Activated naive CD8-positive, alpha-beta T cell treated with anti-CD3 and anti-CD28 coated beads, Interleukin-2, amount 10 ng/mL, durations not matched to agents 7 days and 5 days (primary cell): ENCODE data around the gene EMILIN2. TPM values are rescaled to one million over a fixed set of nuclear protein-coding genes. Genes with fewer than 3 reads are reported as not detected.
A peak's percentile ranks its signal among the peaks of the same experiment; 100 is the strongest.

Experiments used
- ATAC-seq: fragments of 150-1000 bp; cut with Tn5 transposase; one replicate; pipeline ENCODE4 v1.10.0; 2021; ENCODE audit warnings: low read depth, moderate library complexity
- POLR2A ChIA-PET: fragments of 350-600 bp; sonication (Branson Sonifier 250); formaldehyde crosslinking; loops from one replicate; lab custom pipeline; 2021; ENCODE audit warnings: antibody characterized with exemption; lab: Charles Lee
- DNase-seq: peaks from one replicate; pipeline ENCODE4 v3.0.0; 2021
- H3K27ac Mint-ChIP-seq: one replicate; pipeline ENCODE4 v1.8.0; 2022; ENCODE audit warnings: mild to moderate bottlenecking, mixed read lengths
- H3K27me3 Mint-ChIP-seq: one replicate; pipeline ENCODE4 v1.8.0; 2022; ENCODE audit warnings: mild to moderate bottlenecking, moderate library complexity, mixed read lengths
- H3K36me3 Mint-ChIP-seq: one replicate; pipeline ENCODE4 v1.8.0; 2021; ENCODE audit warnings: mild to moderate bottlenecking, mixed read lengths
- H3K4me1 Mint-ChIP-seq: one replicate; pipeline ENCODE4 v1.8.0; 2021; ENCODE audit warnings: mixed read lengths
- H3K4me3 Mint-ChIP-seq: one replicate; pipeline ENCODE4 v1.8.0; 2022; ENCODE audit warnings: mild to moderate bottlenecking, moderate library complexity, mixed read lengths
- H3K9me3 Mint-ChIP-seq: one replicate; pipeline ENCODE4 v1.8.0; 2021; ENCODE audit warnings: mixed read lengths
- total RNA-seq, 2 experiments: library from RNA; stranded (reverse); gene quantifications; one replicate each; pipeline ENCODE4 v1.2.3, GENCODE V29; 2021

The EMILIN2 gene
- total RNA-seq, 2 experiments from 2014 or later: 23.3 to 27.7 TPM

DNA sequence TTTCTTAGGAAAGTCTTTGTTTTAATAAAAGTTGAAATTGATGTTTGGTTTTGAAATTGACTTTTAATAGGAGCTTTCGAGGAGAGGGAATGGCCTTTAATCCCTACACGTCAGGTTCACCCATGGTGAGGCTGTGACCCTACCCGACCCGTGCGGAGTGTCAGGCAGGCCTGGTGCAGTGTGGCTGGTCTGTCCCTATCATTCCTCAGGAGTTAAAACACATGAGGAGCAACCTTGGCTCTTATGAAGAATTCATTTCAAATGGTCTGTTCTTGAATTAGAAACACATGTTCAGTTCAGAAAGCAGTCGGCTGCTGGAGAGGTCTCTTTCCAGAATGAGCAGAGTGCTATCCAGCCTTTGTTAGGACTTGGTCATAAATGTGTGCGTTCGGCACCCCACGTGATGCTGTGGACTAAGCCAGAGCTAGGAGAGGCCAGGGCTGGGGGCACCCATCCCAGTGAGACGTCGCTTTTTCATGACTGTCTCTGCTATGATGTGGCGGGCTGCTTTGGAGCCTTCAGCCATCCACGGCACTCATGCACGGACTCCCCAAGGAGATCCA is 54.7 kb downstream of the EMILIN2 start:
- no peak overlapping the region for H3K4me3 Mint-ChIP-seq
- no peak overlapping the region for H3K27ac Mint-ChIP-seq
- no peaks in the 10 kb centered on the region for H3K27me3 Mint-ChIP-seq
- ATAC-seq: no peak
- no peaks in the 10 kb centered on the region for H3K9me3 Mint-ChIP-seq
- peaks cover 12% of the 10 kb centered on the region for H3K4me1 Mint-ChIP-seq
- DNase-seq: no peak
- POLR2A ChIA-PET: no interaction called here
- H3K36me3 Mint-ChIP-seq: no peaks in the 10 kb centered on the region

DNA sequence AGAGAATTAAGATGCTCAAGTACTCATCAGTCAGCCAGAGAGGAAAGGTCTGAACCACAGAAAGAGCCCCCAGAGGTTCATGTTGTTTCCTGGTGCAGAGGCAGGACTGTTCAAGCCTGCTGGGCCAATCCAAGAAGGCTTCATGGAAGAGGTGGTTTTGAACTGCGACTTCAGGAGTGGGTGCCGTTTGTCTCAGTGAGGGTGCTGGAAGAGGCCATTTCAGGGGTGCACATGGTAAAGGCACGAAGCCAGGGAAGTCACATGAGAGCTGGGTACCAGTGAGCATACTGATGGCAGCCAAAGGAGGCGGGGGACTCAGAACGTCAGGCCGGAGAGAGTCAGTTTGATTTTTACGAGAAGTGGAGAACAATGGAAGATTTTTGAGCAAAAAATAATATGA is 55.5 kb downstream of the EMILIN2 start:
- Mint-ChIP-seq H3K9me3 (no peaks in the 10 kb centered on the region), H3K27ac (no peak overlapping the region), H3K4me1 (peaks cover 15% of the 10 kb centered on the region), H3K4me3 (no peak overlapping the region), H3K36me3 (no peaks in the 10 kb centered on the region), H3K27me3 (no peaks in the 10 kb centered on the region)
- ATAC-seq (no peak), DNase-seq (no peak)
- POLR2A ChIA-PET: no interaction called here

DNA sequence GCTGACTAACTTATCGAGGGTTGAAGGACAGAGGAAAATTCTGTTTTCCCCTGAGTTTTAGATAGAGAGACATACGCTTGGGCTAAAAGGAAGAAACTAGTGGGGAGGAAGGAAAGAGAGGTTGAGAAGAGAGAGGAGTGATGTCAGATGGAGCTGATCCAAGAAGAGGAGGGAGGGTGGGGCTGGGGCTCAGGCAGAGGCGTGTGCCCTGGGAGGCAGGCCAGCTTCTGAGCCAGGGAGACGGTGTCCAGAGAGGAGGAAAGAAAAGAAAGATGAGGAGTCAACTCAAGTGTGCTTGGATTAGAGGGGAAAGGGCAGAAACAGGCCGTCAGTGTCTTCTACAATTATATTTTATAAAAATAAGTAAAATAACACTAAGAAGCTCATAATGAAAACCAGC is 56.2 kb downstream of the EMILIN2 start:
- Mint-ChIP-seq H3K36me3 (peaks cover under 1% of the 10 kb centered on the region), H3K4me1 (peaks cover 18% of the 10 kb centered on the region), H3K27me3 (no peaks in the 10 kb centered on the region), H3K9me3 (no peaks in the 10 kb centered on the region), H3K4me3 (no peak overlapping the region), H3K27ac (no peak overlapping the region)
- POLR2A ChIA-PET: interaction anchor here (1.1 kb wide), 1 partner anchor 16 kb away, joined by 3 read pairs; no protein-coding TSS in a partner anchor
- DNase-seq: no peak
- no peak for ATAC-seq

DNA sequence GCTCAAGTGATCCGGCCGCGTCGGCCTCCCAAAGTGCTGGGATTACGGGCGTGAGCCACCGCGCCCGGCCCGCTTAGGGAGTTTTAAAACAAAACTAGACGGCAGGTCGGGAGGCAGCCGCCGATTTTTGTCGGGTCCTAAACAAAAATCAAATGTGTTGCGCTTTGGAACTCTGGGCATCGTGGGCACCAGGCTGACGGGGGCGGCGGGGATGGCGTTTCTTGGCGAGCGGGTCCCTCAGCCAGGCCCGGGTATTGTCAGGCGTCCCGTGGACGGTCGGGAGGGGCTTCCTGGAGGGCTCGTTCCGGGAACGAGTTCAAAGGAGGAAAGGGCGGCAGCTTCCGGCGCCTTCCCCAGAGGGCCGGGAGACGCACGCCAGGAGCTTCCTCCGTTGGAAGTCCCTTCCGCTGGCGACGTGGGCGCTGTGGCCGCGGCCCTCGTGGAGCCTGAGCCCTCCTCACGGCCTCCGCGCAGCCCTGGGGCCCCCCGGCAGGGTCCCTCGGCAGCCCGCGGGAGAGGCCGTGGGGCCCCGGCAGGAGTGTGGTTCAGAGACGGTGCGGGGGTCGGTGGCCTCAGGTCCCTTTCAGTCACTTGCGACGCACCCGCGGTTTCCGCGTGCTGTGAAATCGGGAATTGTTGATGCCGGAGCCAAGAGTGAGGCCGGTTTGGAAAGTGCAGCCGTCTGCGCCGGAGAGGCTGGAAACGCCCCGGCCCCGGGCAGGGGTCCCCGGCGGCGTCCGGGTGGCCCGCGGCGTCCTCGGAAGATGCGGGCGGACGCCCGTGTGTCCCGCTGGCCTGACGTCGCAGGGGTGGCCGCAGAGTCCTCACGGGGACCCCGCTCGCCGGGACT is 59.3 kb downstream of the EMILIN2 start:
- no peaks in the 10 kb centered on the region for H3K9me3 Mint-ChIP-seq
- peak overlapping the region; percentile 86 for H3K4me3 Mint-ChIP-seq

DNA sequence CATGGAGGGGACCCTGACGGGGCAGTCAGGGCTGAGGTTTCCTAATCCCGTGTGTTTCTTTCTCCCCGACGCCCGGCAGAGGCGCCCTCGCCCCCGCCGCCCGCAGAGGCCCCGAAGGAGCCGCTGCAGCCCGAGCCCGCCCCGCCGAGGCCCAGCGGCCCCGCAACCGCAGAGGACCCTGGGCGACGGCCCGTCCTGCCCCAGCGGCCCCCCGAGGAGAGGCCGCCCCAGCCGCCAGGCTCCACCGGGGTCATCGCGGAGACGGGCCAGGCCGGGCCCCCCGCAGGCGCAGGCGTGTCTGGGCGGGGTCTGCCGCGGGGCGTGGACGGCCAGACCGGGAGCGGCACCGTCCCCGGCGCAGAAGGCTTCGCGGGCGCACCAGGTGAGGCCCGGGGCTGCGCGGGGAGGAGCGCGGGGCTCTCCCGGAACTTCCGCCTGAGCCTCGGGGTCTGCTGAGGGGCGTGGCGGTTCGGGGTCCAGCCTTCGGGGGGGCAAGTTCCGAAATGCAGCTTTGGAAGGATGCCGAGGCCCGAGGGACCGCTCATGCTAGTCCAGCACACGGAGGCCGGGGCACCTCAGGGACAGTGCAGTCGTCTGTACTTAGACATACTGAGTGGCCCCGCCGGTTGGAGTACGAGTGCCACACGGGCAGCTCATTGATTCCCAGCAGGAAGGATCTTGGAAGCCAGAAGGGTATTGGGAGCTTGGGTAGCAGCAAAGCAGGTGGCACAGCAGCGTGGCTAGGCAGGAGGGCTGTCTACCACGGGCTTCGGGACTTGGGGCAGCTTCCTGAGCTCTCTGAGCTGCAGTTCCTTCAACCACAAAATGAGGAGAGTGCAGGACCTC is 60.1 kb downstream of the EMILIN2 start:
- Mint-ChIP-seq H3K4me3 (peak overlapping the region; percentile 91), H3K27me3 (no peaks in the 10 kb centered on the region), H3K4me1 (peaks cover 21% of the 10 kb centered on the region), H3K36me3 (peaks cover 7% of the 10 kb centered on the region), H3K27ac (peak overlapping the region; percentile 87), H3K9me3 (no peaks in the 10 kb centered on the region)
- DNase-seq (peak; percentile 78), ATAC-seq (peak; percentile 70)
- POLR2A ChIA-PET: interaction anchor here (0.7 to 2.2 kb wide), 5 partner anchors 8 to 341 kb away, joined by 3 to 10 read pairs (median 4); partner anchors contain the start of gene MYL12A

More for the DNA sequence above, 59.3 kb downstream of the EMILIN2 start:
- Mint-ChIP-seq H3K27me3 (no peaks in the 10 kb centered on the region), H3K36me3 (peaks cover 7% of the 10 kb centered on the region), H3K4me1 (peaks cover 21% of the 10 kb centered on the region), H3K27ac (peak overlapping the region; percentile 77)
- POLR2A ChIA-PET: interaction anchor here (0.6 to 2.2 kb wide), 7 partner anchors 10 to 358 kb away, joined by 3 to 10 read pairs (median 3); partner anchors contain the start of gene MYL12A
- ATAC-seq: peak; percentile 46
- DNase-seq: peak; percentile 71

DNA sequence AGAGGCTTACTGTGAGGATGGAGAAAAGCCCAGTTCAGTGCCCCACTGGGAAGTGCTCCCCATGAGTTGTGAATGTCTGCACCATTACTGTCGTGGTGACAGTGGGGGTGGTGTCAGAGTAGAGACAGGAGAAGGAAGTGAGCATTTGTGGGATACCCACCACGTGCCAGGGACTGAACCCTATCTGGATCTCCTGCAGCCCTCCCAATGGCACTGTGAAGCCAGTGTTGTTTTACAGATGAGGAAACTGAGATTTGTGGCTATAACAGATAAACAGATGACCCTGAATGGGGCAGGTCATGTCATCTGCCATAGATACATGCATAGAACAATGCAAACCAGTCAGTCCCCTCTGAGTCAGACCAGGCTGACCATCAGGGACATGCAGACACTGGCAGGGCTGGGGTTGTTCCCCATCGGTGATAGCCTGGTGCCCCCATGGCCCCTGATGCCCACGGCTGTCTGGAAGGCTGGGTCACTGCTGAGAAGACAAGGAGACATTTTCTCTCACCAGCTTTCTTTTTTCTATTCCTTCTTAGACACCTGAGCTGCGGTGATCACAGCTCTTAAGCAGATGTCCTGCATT is 60.8 kb downstream of the EMILIN2 start:
- H3K27ac Mint-ChIP-seq: peak overlapping the region; percentile 87
- ATAC-seq (peak; percentile 13), DNase-seq (no peak)
- peaks cover 21% of the 10 kb centered on the region for H3K4me1 Mint-ChIP-seq
- POLR2A ChIA-PET: interaction anchor here (0.7 to 2.2 kb wide), 4 partner anchors 8 to 340 kb away, joined by 3 to 10 read pairs (median 4); partner anchors contain the start of gene MYL12A
- peaks cover 9% of the 10 kb centered on the region for H3K36me3 Mint-ChIP-seq
- H3K27me3 Mint-ChIP-seq: no peaks in the 10 kb centered on the region
- peak overlapping the region; percentile 91 for H3K4me3 Mint-ChIP-seq
- H3K9me3 Mint-ChIP-seq: no peaks in the 10 kb centered on the region

DNA sequence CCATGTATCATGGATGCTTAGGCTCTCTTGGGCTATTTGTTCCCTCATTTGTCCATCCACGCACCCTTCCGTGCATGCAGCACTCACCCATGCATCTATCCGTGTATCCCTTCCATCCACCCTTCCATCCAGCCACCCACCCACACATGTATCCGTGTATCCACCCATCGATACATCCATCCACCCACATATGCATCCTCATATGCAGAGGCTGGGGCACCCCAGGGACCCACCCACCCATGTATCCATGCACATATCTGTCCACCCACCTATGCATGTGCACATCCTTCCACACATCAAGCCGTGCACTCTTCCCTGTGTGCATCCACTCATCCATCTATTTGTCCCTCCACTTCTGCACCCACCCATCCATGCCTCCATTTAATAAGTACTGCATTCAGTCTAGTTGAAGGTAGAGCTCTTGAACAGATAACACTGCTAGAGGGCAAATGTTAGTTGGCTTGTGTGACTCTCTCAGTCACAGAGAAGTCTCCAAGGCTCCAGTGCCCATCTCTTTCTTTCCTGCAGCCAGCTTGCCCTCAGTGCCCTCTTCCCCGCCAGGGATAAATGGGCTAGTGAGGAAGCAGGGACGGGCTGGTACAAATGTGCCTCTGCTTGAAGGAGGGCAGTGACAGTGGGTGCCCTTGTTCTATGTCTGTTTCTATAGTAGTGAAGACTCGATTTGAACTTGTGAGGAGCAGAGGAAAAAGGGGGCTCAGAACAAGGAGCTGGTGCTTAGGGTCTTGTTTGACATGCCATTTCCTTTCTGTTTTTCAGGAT is 61.5 kb downstream of the EMILIN2 start:
- peaks cover 21% of the 10 kb centered on the region for H3K4me1 Mint-ChIP-seq
- DNase-seq (no peak), ATAC-seq (no peak)
- no peaks in the 10 kb centered on the region for H3K9me3 Mint-ChIP-seq
- peak overlapping the region; percentile 87 for H3K27ac Mint-ChIP-seq
- no peaks in the 10 kb centered on the region for H3K27me3 Mint-ChIP-seq
- H3K36me3 Mint-ChIP-seq: peaks cover 9% of the 10 kb centered on the region
- peak overlapping the region; percentile 91 for H3K4me3 Mint-ChIP-seq
- POLR2A ChIA-PET: interaction anchor here (0.8 to 1.0 kb wide), 2 partner anchors 10 to 25 kb away, joined by 3 read pairs; no protein-coding TSS in a partner anchor

DNA sequence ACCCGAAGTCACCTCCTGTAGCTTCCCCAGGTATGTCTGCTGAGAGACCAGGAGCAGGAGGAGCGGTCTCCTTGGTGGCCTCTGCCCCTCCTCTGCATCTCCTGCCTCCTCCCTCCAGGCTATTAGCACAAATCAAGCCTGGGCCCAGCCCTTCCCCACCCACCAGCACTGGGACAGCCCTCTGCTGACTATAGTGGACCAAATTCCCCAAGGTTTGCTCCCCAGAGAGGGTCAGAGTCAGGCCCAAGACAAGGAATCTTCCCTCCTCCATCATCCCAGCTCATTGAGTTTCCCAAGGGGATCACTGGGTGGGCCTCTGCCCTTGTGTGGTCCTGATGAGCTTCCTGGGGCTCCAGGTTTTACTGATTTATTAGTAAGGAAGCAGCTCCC is 62.1 kb downstream of the EMILIN2 start:
- no peaks in the 10 kb centered on the region for H3K9me3 Mint-ChIP-seq
- DNase-seq: no peak
- no peak for ATAC-seq
- H3K36me3 Mint-ChIP-seq: peaks cover 11% of the 10 kb centered on the region
- H3K4me3 Mint-ChIP-seq: no peak overlapping the region
- peaks cover 23% of the 10 kb centered on the region for H3K4me1 Mint-ChIP-seq
- no peaks in the 10 kb centered on the region for H3K27me3 Mint-ChIP-seq
- POLR2A ChIA-PET: interaction anchor here (0.8 to 1.0 kb wide), 2 partner anchors 9 to 26 kb away, joined by 3 read pairs; no protein-coding TSS in a partner anchor
- H3K27ac Mint-ChIP-seq: peak overlapping the region; percentile 74

DNA sequence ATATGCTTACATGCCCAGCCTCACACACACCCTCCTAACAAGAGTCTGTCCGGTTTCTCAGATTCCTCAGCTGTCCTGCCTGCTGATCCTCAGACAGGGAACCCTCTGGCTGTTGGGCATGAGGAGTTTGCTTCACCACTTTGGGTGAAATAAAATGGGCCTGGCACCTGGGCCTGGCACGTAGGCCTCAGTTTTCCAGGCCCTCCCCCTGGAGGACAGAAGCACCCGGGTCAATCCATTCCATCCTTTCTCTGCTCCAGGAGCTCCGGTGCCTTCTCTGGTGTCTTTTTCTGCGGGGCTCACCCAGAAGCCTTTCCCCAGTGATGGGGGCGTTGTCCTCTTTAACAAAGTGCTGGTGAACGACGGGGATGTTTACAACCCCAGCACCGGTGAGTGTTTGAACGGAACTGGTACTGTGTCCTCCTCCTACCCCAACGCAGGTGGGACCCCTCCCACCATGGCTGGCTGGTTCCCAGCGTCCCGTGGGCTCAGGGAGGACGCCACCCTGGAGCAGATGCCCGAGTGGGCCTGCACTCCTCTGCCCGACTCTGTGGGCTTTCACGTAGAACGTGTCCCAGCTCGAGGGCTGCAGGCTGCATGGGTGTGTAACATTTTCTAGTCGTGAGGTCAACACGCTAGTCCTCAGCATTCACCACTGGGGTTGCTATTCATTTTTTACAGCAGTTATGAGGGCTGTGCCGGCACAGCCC is 62.8 kb downstream of the EMILIN2 start:
- ATAC-seq (no peak), DNase-seq (no peak)
- Mint-ChIP-seq H3K27ac (peak overlapping the region; percentile 74), H3K27me3 (no peaks in the 10 kb centered on the region), H3K4me3 (no peak overlapping the region), H3K9me3 (no peaks in the 10 kb centered on the region), H3K36me3 (peaks cover 11% of the 10 kb centered on the region), H3K4me1 (peaks cover 23% of the 10 kb centered on the region)
- POLR2A ChIA-PET: interaction anchor here (1.0 kb wide), 1 partner anchor 9 kb away, joined by 3 read pairs; no protein-coding TSS in a partner anchor

DNA sequence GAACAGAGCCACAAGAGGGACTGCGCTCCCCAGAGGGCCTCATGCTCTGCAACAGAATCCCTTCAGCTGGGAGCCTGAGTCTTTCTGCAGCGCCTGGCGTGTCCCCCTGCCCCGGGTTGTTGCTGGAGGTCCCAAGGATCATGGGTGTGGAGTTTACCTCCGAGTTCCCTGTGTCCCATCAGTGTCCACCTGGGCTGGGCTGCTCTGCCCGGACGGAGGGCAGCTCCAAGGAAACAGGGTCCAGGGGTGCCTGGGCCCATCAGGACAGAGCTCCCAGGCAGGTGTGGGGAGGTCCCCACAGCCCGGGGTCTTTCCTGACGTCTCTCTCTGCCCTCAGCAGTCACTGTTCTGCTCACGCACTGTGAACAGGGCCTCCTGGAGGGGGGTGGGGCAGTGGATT is 63.5 kb downstream of the EMILIN2 start:
- no peak overlapping the region for H3K4me3 Mint-ChIP-seq
- H3K9me3 Mint-ChIP-seq: no peaks in the 10 kb centered on the region
- H3K4me1 Mint-ChIP-seq: peaks cover 23% of the 10 kb centered on the region
- H3K27ac Mint-ChIP-seq: no peak overlapping the region
- POLR2A ChIA-PET: no interaction called here
- H3K27me3 Mint-ChIP-seq: no peaks in the 10 kb centered on the region
- DNase-seq (no peak), ATAC-seq (no peak)
- peaks cover 11% of the 10 kb centered on the region for H3K36me3 Mint-ChIP-seq

DNA sequence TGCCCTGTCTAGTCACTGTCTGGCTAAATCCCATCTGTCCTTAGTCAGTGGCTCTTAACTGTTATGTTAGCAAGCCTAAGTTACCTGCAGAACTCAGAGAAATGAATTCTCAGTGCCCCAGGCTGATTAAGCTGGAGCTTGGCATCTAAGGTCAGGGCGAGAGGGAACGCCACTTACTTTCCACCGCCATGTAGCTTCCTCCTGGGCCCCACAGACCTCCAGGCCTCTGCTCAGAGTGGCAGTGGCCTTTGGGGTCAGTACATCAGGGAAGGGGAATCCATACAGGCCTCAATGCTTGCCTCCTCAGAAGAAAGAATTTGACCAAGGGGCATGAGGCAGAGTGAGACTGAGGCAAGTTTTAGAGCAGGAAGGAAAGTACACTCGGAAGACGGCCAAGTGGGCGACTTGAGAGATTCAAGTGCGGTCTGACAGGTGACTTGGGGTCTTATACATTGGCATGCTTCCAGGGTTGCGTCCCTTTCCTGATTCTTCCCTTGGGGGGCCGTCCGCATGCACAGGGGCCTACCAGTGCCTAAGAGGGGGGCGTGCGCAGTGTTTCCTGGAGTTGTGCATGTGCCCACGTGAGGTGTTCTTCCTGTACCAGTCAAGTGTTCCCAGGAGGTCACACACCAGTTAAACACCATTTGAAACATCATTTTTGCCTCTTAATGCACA is 64.1 kb downstream of the EMILIN2 start:
- Mint-ChIP-seq H3K4me3 (no peak overlapping the region), H3K36me3 (peaks cover 11% of the 10 kb centered on the region), H3K27ac (no peak overlapping the region), H3K4me1 (peaks cover 19% of the 10 kb centered on the region), H3K27me3 (no peaks in the 10 kb centered on the region), H3K9me3 (no peaks in the 10 kb centered on the region)
- ATAC-seq (no peak), DNase-seq (no peak)
- POLR2A ChIA-PET: no interaction called here
